IPS-20b (cell line): Measurements from ENCODE around the gene ZNF813.
"Not testable (repeated sequence)": the region's sequence is repeated elsewhere in the genome, so short reads cannot be mapped to it uniquely, and the experiment has no call there.

ENCODE experiments used
- H3K27ac ChIP-seq: one replicate; pipeline ENCODE4 v1.5.1; 2013; ENCODE audit warnings: low read length
- H3K27me3 ChIP-seq: 2 replicates; pipeline ENCODE4 v1.6.1; 2013; ENCODE audit warnings: mild to moderate bottlenecking, low read length, inconsistent platforms; ENCODE audit not compliant: insufficient read depth
- H3K36me3 ChIP-seq: 2 replicates; pipeline ENCODE4 v1.6.1; 2013; ENCODE audit warnings: low read depth, mild to moderate bottlenecking, inconsistent platforms, low read length, moderate library complexity; ENCODE audit not compliant: insufficient read depth
- H3K4me1 ChIP-seq: 2 replicates; pipeline ENCODE4 v1.6.1; 2013; ENCODE audit warnings: mild to moderate bottlenecking, control low read depth, inconsistent platforms, low read length, moderate library complexity; ENCODE audit not compliant: insufficient read depth
- H3K4me3 ChIP-seq: 2 replicates; pipeline ENCODE4 v1.5.1; 2013; ENCODE audit warnings: mild to moderate bottlenecking, low read length, inconsistent platforms
- H3K9ac ChIP-seq: 2 replicates; pipeline ENCODE4 v1.6.1; 2013; ENCODE audit warnings: low read depth, mild to moderate bottlenecking, inconsistent platforms, low read length, moderate library complexity
- H3K9me3 ChIP-seq: 2 replicates; pipeline ENCODE4 v1.6.1; 2013; ENCODE audit warnings: mild to moderate bottlenecking, low read depth, low read length, inconsistent platforms; ENCODE audit not compliant: insufficient read depth

ZNF813 gene

DNA sequence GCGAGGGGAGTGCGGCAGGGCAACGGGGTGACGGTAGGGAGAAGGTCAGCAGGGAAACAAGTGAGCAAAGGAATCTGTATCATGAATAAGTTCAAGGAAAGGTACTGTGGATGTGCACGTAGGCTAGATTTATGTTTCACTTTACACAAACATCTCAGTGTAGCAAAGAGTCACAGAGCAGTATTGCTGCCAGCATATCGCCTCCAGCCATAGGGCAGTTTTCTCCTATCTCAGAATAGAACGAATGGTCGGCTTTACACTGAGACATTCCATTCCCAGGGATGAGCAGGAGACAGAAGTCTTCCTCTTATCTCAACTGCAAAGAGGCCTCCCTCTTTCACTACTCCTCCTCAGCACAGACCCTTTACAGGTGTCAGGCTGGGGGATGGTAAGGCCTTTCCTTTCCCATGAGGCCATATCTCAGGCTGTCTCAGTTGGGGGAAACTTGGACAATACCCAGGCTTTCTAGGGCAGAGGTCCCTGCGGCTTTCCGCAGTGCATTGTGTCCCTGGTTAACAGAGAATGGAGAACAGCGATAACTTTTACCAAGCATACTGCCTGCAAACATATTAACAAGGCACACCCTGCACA lies 7.3 kb upstream of the ZNF813 start:
- not testable (repeated sequence) for H3K27ac ChIP-seq, H3K27me3 ChIP-seq, H3K9ac ChIP-seq, H3K4me3 ChIP-seq, H3K4me1 ChIP-seq
- peaks cover 35% of the 10 kb centered on the region for H3K36me3 ChIP-seq
- peaks cover 32% of the 10 kb centered on the region for H3K9me3 ChIP-seq

GRCh38 chr19:53461866-53462265 lies 5.7 kb upstream of the ZNF813 start:
- Histone ChIP-seq H3K9ac (no peak overlapping the region), H3K4me3 (no peak overlapping the region), H3K9me3 (peaks cover 15% of the 10 kb centered on the region), H3K36me3 (peaks cover 18% of the 10 kb centered on the region), H3K27ac (no peak overlapping the region), H3K27me3 (no peaks in the 10 kb centered on the region), H3K4me1 (peaks cover 5% of the 10 kb centered on the region; the same call in 1 of the 2 replicates)

- H3K27me3 ChIP-seq = no peaks in the 10 kb centered on the region
- H3K9ac ChIP-seq = no peak overlapping the region
- H3K27ac ChIP-seq = no peak overlapping the region
- peak overlapping the region; percentile 65; the same call in 1 of the 2 replicates for H3K4me3 ChIP-seq
- peaks cover 9% of the 10 kb centered on the region for H3K36me3 ChIP-seq
- H3K9me3 ChIP-seq = peaks cover 7% of the 10 kb centered on the region
- H3K4me1 ChIP-seq = peaks cover 5% of the 10 kb centered on the region; the same call in 1 of the 2 replicates
These were observed 4.7 kb upstream of the ZNF813 start for GRCh38 chr19:53462861-53463260.

- Histone ChIP-seq H3K4me3 (peak overlapping the region; percentile 65; the same call in 1 of the 2 replicates), H3K9me3 (peaks cover 2% of the 10 kb centered on the region), H3K9ac (no peak overlapping the region), H3K4me1 (peaks cover 5% of the 10 kb centered on the region; the same call in 1 of the 2 replicates), H3K27ac (no peak overlapping the region), H3K27me3 (no peaks in the 10 kb centered on the region), H3K36me3 (peaks cover 6% of the 10 kb centered on the region)
These were observed 4.3 kb upstream of the ZNF813 start for GRCh38 chr19:53463263-53463662.

- Histone ChIP-seq H3K36me3 (no peaks in the 10 kb centered on the region), H3K9ac (peak overlapping the region; percentile 59; the same call in 1 of the 2 replicates), H3K9me3 (no peaks in the 10 kb centered on the region), H3K27me3 (no peaks in the 10 kb centered on the region), H3K4me3 (peak overlapping the region; percentile 82), H3K4me1 (peaks cover 18% of the 10 kb centered on the region; the same call in 1 of the 2 replicates), H3K27ac (no peak overlapping the region)
These were observed 628 bp upstream of the ZNF813 start for GRCh38 chr19:53466726-53467484.

- not testable (repeated sequence) for H3K9me3 ChIP-seq, H3K27ac ChIP-seq
- peak overlapping the region; percentile 82 for H3K4me3 ChIP-seq
These were observed 1.1 kb downstream of the ZNF813 start for GRCh38 chr19:53468628-53469027.

GRCh38 chr19:53471916-53472315 lies 4.4 kb downstream of the ZNF813 start:
- no peak overlapping the region for H3K27ac ChIP-seq
- H3K27me3 ChIP-seq = no peaks in the 10 kb centered on the region
- no peaks in the 10 kb centered on the region for H3K9me3 ChIP-seq
- no peak overlapping the region for H3K4me3 ChIP-seq
- no peak overlapping the region for H3K9ac ChIP-seq
- peaks cover 13% of the 10 kb centered on the region; the same call in 1 of the 2 replicates for H3K4me1 ChIP-seq
- no peaks in the 10 kb centered on the region; the same call in 1 of the 2 replicates for H3K36me3 ChIP-seq

More at GRCh38 chr19:53468628-53469027, 1.1 kb downstream of the ZNF813 start:
- H3K36me3 ChIP-seq, H3K27me3 ChIP-seq: not testable (repeated sequence)
- H3K4me1 ChIP-seq = peaks cover 13% of the 10 kb centered on the region; the same call in 1 of the 2 replicates
- peak overlapping the region; percentile 78; the same call in 1 of the 2 replicates for H3K9ac ChIP-seq

GRCh38 chr19:53474832-53475231 lies 7.3 kb downstream of the ZNF813 start:
- not testable (repeated sequence) for H3K9me3 ChIP-seq, H3K4me3 ChIP-seq, H3K4me1 ChIP-seq, H3K9ac ChIP-seq, H3K27ac ChIP-seq, H3K27me3 ChIP-seq
- H3K36me3 ChIP-seq = peaks cover 18% of the 10 kb centered on the region

- H3K36me3 ChIP-seq = peaks cover 25% of the 10 kb centered on the region
- not testable (repeated sequence) for H3K9ac ChIP-seq, H3K27me3 ChIP-seq, H3K4me1 ChIP-seq, H3K27ac ChIP-seq, H3K4me3 ChIP-seq
- peaks cover 16% of the 10 kb centered on the region for H3K9me3 ChIP-seq
These were observed 7.9 kb downstream of the ZNF813 start for GRCh38 chr19:53475470-53475869.

DNA sequence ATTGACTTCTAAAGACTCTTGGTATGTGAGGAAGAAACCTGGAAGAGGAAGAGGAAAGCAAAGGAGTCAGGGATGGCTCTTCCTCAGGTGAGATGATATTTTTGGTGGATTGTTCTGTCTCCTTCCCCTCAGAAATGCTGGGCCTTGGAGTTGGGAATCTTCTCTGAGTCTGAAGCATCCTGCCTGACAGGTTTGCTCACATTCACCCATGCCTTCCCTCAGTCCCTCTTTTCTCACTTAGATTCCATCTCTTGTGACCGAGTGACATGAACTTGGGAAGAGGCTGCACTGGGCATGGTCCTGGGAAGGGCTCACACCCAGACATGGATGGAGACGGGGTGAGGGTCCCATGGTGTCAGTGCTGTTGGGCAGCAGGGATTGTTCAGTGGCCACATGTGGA lies 16.2 kb downstream of the ZNF813 start:
- H3K4me1 ChIP-seq, H3K4me3 ChIP-seq, H3K27ac ChIP-seq, H3K27me3 ChIP-seq, H3K9ac ChIP-seq: not testable (repeated sequence)
- H3K36me3 ChIP-seq = peaks cover 70% of the 10 kb centered on the region
- H3K9me3 ChIP-seq = peaks cover 30% of the 10 kb centered on the region

DNA sequence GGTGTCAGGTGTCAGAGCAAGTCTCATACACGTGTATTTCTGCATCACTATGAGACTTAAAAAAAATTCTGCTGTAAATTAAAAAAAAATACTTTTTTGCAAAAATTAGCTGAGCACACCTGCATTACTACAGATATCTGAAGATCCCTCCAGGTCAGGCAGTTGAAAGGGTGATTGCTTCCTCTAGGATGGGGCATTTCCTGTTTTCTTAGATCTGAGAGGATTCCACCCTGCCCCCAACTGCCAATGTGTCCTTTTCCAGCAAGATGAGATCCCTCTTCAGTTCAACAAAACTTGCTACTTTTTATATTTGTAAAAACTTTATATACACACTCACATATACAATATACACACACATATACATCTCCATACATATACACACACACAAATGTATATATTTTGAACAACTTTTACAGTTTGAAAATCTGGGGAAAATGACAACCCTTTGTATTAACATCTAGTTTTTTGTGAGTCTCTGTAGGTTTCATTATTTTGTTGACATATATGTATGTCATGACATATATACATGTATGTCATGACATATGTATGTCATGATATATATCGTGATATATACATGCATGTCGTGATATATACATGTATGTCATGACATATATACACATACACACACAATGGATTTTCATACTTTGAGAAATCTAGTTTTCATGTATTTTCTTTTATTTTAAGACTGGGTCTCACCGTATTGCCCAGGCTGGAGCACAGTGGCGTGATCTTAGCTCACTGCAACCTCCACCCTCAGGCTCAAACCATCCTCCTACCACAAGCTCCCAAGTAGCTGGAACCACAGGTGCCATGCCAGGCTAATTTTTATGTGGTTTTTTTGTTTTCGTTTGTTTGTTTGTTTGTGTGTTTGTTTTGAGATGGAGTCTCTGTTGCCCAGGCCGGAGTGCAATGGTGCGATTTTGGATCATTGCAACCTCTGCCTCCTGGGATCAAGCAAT lies 17.8 kb downstream of the ZNF813 start:
- H3K9me3 ChIP-seq = peaks cover 19% of the 10 kb centered on the region
- H3K36me3 ChIP-seq = peaks cover 63% of the 10 kb centered on the region
- no peak overlapping the region for H3K4me3 ChIP-seq
- no peak overlapping the region for H3K9ac ChIP-seq
- no peaks in the 10 kb centered on the region for H3K4me1 ChIP-seq
- H3K27me3 ChIP-seq = no peaks in the 10 kb centered on the region
- no peak overlapping the region for H3K27ac ChIP-seq
